Stimulated activated effector memory CD8-positive, alpha-beta T cell treated with anti-CD3 and anti-CD28 coated beads, Interleukin-12 subunit alpha, Interleukin-12 subunit beta, amount 100 ng/mL, for 72 hours (primary cell): ENCODE results near the gene FAF1.

Experiments used
- ATAC-seq: fragments of 150-1000 bp; cut with Tn5 transposase; 2 replicates; pipeline ENCODE4 v1.10.0; 2021
- DNase-seq, 2 donors: peaks; one replicate each; pipeline ENCODE4 v3.0.0; 2021 to 2022; ENCODE audit warnings: low spot score in 2 of 2
- H3K27ac Mint-ChIP-seq: one replicate; pipeline ENCODE4 v1.8.0; 2022; ENCODE audit warnings: mild to moderate bottlenecking, mixed read lengths
- H3K36me3 Mint-ChIP-seq: one replicate; pipeline ENCODE4 v1.8.0; 2022; ENCODE audit warnings: mild to moderate bottlenecking, mixed read lengths
- H3K4me1 Mint-ChIP-seq: one replicate; pipeline ENCODE4 v1.8.0; 2022; ENCODE audit warnings: mixed read lengths
- H3K4me3 Mint-ChIP-seq: one replicate; pipeline ENCODE4 v1.8.0; 2022; ENCODE audit warnings: mild to moderate bottlenecking, mixed read lengths
- H3K9me3 Mint-ChIP-seq: one replicate; pipeline ENCODE4 v1.8.0; 2022; ENCODE audit warnings: mixed read lengths

The FAF1 gene

DNA sequence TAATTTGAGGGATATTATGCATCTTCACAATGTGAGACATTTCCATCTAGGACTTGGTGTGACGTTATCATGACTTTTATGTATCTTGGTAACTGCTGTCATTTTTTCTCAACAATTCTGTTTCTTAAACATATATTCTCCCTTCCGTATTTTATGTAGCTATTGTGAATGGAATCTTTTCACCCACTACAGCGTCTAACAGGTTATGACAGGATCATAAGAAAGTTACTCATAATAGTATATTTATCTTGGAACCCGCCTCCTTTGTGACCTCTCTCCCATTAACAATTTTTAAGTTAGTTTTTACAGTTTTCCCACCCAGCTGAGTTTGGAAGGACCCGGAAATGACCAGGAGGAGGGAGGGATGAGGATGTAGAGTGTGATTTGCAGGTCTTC is 530.1 kb downstream of the FAF1 start:
- Mint-ChIP-seq H3K27ac (no peak overlapping the region), H3K36me3 (no peaks in the 10 kb centered on the region), H3K4me3 (no peak overlapping the region), H3K4me1 (peaks cover 18% of the 10 kb centered on the region), H3K9me3 (no peaks in the 10 kb centered on the region)
- ATAC-seq, result no peak
- DNase-seq, result no peak

DNA sequence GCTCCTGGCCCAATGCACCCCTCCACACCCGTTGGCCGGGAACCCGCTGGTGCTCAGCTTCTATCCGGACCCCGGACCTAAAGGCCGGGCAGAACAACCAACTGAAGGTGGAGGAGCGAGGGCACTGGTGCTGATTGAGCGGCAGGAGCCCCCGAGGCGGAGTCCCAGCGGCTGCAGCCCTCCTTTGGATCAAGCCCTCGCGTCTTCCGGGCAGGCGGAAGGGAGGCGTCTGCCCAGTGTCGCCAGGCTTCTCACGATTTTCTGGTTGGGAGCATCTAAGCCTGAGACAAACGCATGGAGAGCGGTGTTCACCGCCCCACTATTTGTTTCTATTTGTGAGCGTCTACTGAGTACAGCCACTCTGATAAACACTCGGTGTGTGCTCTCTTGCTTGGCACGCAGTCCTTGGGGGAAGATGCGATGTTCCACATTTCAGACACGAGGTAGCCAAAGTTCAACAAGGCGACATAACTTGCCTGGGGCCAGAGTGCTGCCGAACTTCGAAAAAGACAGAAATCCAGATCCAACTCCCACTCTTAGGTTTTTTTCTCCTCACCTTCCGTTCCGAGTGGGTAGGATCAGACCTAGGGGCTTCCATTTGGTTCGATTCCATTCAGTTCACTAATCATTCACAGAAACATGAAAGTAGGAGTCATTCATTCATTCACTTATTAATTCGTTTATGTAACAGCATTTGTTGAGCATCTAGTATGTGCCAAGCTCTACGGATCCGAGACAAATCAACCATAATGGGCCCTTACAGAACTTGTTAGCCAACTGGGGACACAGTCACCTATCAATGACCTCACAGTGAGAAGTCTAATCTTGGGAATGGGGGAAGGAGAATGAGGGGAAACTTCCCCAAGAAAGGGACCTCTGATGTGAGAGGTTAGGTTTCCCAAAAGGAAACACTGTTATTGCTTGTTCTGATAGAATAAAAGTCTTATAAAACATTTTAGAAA is 532.0 kb downstream of the FAF1 start:
- Mint-ChIP-seq H3K9me3 (no peaks in the 10 kb centered on the region), H3K36me3 (peaks cover 13% of the 10 kb centered on the region), H3K4me3 (peak overlapping the region; percentile 32), H3K27ac (no peak overlapping the region), H3K4me1 (peaks cover 33% of the 10 kb centered on the region)
- DNase-seq, result no peak
- no peak for ATAC-seq

DNA sequence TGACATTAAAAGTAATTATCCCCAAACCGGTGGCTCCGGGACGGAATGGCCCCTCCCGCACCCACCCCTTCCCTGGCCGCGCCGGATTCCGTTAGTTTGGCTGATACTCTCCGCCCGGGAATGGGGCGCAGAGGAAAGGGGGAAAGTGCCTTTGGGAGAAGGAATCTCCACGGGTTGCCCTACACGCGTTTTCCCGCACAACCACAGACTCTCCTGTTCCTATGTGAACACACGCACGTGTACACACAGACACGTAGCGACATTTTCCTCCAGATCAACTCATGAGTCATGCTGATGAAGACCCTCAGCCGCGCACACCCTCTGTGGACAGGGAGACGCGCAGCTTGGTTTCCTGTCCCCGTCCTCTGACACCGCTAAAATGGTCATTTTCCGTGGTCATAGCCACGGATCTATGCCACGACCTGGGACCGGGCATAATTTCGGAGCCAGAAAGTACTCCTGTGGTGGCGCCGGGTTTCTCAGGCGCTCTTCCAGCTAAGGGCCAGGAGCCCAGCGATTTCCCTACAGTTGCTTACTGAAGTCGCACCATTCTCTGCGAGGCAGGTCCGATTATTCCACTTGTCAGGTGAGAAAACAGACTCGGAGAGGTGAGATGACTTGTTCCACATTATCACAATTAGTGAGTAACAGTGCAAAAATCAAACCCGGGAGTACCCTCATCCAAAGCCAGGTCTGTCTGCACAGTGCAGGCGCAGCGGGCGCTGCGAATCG is 532.8 kb downstream of the FAF1 start:
- peaks cover 42% of the 10 kb centered on the region for H3K4me1 Mint-ChIP-seq
- no peaks in the 10 kb centered on the region for H3K9me3 Mint-ChIP-seq
- H3K4me3 Mint-ChIP-seq, result peak overlapping the region; percentile 32
- ATAC-seq (no peak), DNase-seq (no peak)
- peak overlapping the region; percentile 14 for H3K27ac Mint-ChIP-seq
- H3K36me3 Mint-ChIP-seq, result peaks cover 13% of the 10 kb centered on the region

DNA sequence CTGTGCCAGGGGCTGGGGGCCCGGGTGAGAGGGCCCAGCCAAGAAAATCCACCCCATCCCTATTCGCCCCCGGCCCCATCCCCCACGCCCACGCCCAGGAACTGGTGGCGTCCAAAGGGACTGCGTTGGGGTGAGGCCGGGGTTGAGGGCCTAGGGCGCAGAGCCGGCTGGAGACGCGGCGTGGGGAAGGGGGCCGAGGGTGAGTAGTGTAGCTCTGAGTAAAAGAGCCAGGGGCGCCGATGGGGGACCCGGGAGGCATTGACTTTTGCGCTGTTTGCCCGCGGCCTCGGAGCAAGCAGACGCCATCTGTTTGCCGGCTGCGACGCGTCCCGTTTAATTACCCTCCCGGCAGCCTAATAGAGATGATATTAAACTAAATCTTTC is 533.4 kb downstream of the FAF1 start:
- no peak overlapping the region for H3K27ac Mint-ChIP-seq
- peaks cover 13% of the 10 kb centered on the region for H3K36me3 Mint-ChIP-seq
- H3K4me3 Mint-ChIP-seq, result peak overlapping the region; percentile 70
- ATAC-seq, result no peak
- DNase-seq, result no peak
- peaks cover 47% of the 10 kb centered on the region for H3K4me1 Mint-ChIP-seq
- H3K9me3 Mint-ChIP-seq, result no peaks in the 10 kb centered on the region

DNA sequence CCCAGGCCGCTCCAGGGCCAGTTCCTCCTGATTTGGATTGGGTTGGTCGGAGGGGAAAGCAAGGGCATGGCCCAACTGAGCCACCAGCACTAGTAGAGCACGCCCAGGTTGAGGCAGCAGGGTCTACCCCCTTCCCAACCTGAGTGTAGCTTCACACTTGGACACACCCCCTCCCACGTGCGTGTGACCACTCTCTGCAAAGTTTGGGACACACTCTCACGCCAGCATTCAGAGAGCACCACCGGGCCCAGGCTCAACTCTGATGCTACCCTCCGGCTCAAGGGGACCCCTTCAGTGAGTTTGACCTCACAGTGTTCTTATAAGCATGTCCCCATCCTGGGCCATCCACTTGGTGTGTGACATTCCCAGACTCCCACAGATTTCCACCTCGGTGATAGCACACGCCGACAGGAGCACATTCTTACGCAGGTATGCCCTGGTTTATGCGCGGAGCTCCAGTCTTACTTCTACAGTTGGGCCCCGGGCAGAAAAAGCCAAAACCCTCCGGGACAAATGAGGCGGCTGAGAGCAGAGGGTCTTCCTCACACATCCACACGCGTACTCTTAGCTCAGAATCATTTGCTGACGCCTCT is 533.9 kb downstream of the FAF1 start:
- Mint-ChIP-seq H3K27ac (no peak overlapping the region), H3K4me1 (peaks cover 51% of the 10 kb centered on the region), H3K9me3 (no peaks in the 10 kb centered on the region), H3K4me3 (peak overlapping the region; percentile 70), H3K36me3 (peaks cover 13% of the 10 kb centered on the region)
- ATAC-seq (peak; percentile 4), DNase-seq (no peak)

DNA sequence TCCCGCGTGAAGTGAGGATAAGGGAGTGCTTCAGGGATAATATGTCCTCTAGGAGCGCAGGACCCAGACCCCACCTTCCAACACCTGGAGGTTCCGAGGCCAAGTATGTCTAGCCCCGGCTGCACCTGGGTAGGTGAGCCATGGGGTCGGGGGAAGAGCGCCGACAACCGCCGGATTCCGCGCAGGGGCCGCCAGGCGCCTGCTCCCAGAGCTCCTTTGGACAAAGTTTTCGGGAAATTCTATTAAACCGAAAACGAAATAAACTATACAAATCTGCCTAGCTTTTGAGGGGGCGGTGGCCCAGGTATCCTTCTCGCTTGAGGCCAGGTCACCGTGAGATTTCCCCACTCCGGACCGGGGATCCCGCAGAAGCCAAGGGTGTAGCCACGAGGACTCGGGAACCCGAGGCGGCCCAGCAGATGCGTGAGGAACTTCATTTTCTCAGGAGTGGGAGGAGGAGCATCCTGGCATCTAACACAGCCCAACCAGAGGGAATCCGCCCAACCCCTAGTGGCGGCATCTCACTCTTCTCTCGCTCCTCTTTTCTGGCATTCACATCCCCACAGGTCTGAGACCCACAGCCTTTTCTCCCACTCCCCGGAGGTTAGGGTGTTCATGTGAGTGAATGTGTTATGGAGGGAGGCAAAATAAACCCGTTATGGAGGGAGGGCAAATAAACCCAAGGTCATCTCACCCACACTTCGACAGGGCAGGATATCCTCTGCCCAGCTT is 534.5 kb downstream of the FAF1 start:
- H3K4me1 Mint-ChIP-seq, result peaks cover 53% of the 10 kb centered on the region
- H3K9me3 Mint-ChIP-seq, result no peaks in the 10 kb centered on the region
- DNase-seq (no peak), ATAC-seq (no peak)
- peaks cover 13% of the 10 kb centered on the region for H3K36me3 Mint-ChIP-seq
- H3K4me3 Mint-ChIP-seq, result peak overlapping the region; percentile 70
- no peak overlapping the region for H3K27ac Mint-ChIP-seq

DNA sequence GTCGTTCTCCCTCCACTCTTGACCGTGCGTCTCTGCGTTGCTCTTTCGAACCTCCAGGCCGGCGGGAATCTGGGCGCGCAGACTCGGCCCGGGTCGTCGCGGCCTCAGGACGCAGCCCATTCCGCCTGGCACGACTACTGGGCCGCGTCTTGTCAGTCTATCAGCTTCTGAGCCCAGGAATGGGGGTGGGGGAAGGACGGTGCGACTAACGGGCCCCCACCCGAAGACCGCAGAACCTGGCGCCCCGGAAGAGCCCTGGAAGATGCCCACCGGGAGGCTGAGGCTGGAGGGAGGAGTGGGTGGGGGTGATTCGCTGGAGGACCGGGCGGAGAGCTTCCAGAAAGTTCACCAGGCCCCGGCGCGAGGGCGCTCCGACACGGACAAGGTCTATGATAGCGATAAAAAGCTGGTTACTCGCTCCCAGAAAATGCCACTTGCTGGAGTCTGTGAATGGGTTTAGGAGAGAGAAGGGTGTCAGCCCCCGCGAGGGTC is 535.1 kb downstream of the FAF1 start:
- DNase-seq, result no peak
- Mint-ChIP-seq H3K4me1 (peaks cover 59% of the 10 kb centered on the region), H3K27ac (no peak overlapping the region), H3K4me3 (peak overlapping the region; percentile 70), H3K9me3 (no peaks in the 10 kb centered on the region), H3K36me3 (peaks cover 17% of the 10 kb centered on the region)
- no peak for ATAC-seq

DNA sequence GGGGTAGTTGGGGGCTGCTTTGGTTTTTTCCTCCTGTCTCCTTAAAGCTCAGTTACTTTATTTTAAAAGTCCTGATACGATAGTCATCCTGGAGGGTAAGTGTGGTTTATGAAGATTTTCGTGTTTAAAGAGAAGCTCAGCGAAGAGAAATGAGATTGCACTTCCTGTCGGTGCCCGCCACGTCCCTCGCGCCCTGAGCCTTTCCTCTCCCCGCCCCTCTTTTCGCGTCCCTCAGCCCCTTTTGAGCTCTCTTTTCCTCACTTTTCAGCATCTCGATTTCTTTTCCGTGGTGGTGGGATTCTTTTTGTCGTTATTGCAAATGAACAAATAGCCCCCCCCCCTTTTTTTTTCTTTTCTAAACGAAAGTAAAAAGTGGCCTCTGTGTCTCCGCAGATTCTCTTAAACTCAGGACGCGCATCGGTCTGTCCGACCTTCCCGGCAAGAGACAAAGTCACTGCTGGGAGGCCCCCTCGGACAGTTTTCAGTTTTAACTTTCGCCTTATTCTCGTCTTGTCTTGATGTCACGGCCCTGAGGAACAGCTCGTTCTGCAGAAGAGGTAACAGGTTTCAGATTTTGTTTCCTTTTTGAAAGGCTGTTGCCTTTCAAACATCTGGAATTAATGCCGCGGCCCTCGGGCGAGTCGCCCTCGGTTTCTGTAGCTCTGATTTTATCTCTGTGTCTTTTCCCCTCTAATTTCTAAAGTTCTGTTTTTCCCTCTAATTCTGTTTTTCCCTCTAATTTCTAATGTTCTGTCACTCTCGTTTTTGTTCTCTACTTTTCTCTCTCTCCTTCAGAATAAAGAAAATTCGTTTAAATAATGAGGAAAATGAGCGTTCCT is 535.8 kb downstream of the FAF1 start:
- H3K36me3 Mint-ChIP-seq, result peaks cover 22% of the 10 kb centered on the region

DNA sequence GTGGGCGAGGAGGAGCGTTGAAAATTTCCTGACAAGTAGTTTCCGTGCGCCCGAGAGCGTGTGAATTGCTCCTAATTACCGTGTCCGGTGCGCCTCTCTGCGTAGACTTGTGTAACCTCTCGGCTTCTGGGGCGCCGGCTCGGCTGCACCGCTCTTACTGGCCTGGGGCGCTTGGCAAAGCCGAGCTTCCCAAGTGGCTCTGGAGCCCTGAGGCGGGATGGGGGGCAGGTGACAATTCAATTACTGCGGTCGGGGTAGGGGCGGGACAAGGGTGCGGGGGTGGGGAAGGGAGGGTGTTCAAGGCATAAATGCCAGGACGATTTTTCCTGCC is 536.4 kb downstream of the FAF1 start:
- Mint-ChIP-seq H3K4me3 (peak overlapping the region; percentile 70), H3K36me3 (peaks cover 22% of the 10 kb centered on the region), H3K4me1 (peaks cover 64% of the 10 kb centered on the region), H3K9me3 (no peaks in the 10 kb centered on the region), H3K27ac (no peak overlapping the region)
- ATAC-seq, result peak; percentile 53
- DNase-seq, result no peak

More for the DNA sequence above, 535.8 kb downstream of the FAF1 start:
- ATAC-seq (peak; percentile 62), DNase-seq (no peak)
- Mint-ChIP-seq H3K4me3 (peak overlapping the region; percentile 70), H3K27ac (no peak overlapping the region), H3K9me3 (no peaks in the 10 kb centered on the region), H3K4me1 (peaks cover 64% of the 10 kb centered on the region)

DNA sequence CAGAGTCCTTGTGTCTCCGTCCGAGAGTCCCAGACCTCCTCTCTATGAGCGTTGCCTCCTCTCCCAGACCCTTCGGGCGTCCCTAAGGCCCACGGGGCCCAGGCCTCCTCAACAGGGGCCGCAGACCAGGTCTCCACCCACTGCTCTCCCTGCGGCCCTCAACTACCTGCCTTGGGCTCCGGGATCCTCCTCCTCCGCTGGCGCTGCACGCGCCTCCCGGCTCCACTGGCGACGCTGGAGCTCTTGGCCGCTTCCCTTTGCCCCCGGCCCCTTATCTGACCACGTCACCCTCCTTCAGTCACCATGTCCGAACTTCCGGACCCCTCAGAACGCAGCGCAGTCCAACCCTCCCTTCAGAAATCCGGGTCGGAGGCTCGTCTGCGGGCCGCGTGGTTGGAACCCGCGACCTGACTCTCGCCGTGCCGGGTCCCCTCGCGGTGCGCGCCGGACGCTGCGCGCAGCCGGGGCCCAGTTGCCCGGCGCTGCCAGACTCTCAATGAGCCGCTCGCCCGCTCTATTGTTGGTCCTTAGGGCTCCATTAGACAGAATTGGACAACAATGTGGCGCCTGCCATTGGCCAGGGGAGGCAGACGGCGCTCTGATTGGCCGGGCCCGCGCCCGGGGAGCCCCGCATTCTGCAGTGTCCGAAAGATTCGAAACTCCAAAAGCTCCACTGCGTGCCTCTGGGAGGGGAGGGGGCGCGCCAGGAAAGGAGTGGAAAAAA is 537.0 kb downstream of the FAF1 start, which contains the start of gene DMRTA2:
DMRTA2 (minus strand) TSS at position 498 of the 724 bp plus-strand sequence. CDS start 1,907 bp downstream, outside the sequence.
- Mint-ChIP-seq H3K4me1 (peaks cover 64% of the 10 kb centered on the region), H3K4me3 (peak within 1 kb of the TSS; percentile 70), H3K9me3 (no peaks in the 10 kb centered on the region), H3K27ac (no peak within 1 kb of the TSS), H3K36me3 (peaks cover 22% of the 10 kb centered on the region)
- ATAC-seq (no peak), DNase-seq (no peak)

DNA sequence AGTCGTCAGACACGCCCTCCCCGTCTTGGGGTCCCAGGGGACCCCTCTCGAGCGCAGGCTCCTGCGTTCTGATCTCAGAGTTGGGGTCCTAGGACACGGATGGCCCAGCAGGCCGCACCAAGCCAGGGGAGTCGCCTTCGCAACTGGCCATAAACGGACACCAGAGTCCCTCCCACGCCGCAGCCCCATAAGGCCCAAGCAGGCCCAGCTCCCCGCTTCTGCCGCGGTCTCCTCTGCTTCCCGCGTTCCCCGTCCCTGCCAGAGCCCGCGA is 537.5 kb downstream of the FAF1 start:
- H3K4me3 Mint-ChIP-seq, result peak overlapping the region; percentile 70
- no peak for DNase-seq

DNA sequence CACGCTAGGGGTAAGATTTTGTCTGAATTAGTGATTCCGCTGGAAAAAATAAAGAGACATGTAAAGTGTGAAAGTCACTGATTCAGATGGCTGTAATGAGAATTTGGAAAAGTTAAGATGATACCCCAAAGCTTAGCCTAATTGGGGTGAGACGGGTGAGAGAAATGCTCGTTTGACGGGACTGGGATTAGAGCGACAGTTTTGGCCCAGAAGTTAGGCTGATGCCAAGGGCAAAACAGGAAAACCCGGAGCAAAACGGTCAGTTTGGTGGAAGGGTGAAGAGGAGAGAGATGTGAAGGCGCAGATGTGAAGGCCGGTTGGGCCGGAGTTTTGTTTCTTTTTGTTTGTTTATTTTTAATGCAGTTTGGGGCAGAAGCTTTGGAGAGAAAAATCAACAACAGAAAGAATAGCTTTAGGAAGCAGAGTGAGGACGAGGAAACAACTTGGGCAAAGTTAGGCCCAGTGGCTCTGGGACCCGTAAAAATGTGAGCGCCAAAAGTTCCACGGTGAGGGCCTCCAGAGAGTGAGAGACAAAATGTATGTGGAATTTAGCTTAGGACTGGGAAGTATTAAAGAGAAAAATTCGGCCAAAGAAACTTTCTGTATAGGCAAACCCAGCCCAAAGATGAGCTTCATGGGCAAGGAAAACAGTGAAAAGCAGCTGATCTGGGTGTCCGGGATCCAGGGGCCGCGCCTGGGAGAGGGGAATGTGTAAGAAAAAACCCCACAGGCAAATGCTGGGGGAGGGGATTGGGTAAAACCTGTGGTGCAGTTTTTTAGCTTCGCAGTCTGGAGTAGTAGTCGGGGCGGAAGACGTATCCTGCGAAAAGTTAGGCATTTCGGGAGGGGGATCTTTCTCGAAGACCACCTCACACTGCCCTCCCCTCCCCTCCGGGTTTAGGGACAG is 538.0 kb downstream of the FAF1 start:
- DNase-seq (no peak), ATAC-seq (no peak)
- no peaks in the 10 kb centered on the region for H3K9me3 Mint-ChIP-seq
- H3K4me1 Mint-ChIP-seq, result peaks cover 66% of the 10 kb centered on the region
- peak overlapping the region; percentile 70 for H3K4me3 Mint-ChIP-seq
- peaks cover 24% of the 10 kb centered on the region for H3K36me3 Mint-ChIP-seq
- no peak overlapping the region for H3K27ac Mint-ChIP-seq

More for the DNA sequence above, 537.5 kb downstream of the FAF1 start:
- H3K9me3 Mint-ChIP-seq, result no peaks in the 10 kb centered on the region
- H3K27ac Mint-ChIP-seq, result no peak overlapping the region
- peaks cover 65% of the 10 kb centered on the region for H3K4me1 Mint-ChIP-seq
- peaks cover 22% of the 10 kb centered on the region for H3K36me3 Mint-ChIP-seq
- ATAC-seq, result no peak

DNA sequence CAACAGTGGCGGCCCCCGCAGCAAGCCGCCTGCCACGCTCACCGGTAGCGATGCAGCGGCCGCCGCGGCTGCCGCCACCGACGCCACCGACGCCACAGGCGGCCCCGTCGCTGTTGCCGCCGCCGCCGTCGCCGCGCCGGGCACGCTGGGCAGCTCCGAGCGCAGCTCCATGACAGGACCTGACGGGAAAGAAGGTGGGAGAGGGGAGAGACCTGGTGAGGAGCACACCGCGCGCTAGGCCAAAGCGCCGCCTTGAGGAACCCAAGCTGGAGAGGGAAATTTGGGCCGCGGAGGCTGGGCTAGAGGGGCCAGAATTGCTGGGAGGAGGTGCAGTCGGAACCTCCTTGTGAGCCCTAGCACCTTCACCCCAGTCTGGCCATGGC is 538.7 kb downstream of the FAF1 start:
- no peaks in the 10 kb centered on the region for H3K9me3 Mint-ChIP-seq
- H3K36me3 Mint-ChIP-seq, result peaks cover 28% of the 10 kb centered on the region
- peak in 1 of 2 donors; percentile 48 for DNase-seq
- peaks cover 70% of the 10 kb centered on the region for H3K4me1 Mint-ChIP-seq
- H3K4me3 Mint-ChIP-seq, result peak overlapping the region; percentile 70
- ATAC-seq, result no peak
- no peak overlapping the region for H3K27ac Mint-ChIP-seq
